ENCODE results near the gene KRTAP5-4. TPM values are rescaled to one million over a fixed set of nuclear protein-coding genes. Genes with fewer than 3 reads are reported as not detected.
A peak's percentile ranks its signal among the peaks of the same experiment; 100 is the strongest.
"Not testable (repeated sequence)": the region's sequence is repeated elsewhere in the genome, so short reads cannot be mapped to it uniquely, and the experiment has no call there.

Gene KRTAP5-4
- total RNA-seq, 8 experiments from 2014 or later = 0.25 to 0.41 (median 0.33) TPM; not detected in 5

DNA sequence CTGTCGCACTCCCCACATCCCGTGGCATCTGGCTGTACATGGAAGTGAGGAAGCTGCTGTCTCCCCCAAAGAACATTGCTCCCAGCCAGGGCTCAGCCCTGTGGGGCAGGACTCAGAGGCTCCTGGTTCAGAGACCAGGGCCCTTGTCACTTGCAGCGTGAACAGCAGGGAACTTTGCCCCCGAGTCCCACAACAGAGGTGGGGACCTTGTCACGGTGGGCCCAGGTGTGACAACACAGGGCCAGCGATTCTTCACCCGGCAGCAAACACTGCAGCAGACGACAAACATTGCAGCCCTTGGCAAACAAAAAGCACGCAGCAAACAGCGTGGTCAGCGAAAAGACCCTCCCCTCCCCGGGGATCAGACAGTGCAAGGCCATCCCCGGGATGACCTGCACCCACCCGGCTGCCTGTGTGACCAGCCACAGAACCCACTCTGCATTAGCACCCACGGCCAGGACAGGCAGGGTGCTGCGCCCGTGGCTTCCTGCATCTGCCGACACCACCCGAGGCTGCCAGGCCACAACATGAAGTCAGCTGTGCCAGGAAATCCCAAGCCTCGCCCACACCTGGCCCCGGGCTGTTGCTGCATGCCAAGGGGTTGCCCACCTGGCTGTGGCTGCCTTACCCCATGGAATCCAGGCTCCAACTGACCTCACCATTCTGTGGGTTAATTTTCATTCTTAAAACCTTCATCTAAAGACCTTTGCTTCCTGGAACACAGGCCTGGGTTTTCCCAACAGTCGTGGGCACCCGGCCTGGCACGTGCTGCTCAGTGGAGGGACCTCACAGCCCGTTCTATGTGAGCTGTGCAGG lies 39.7 kb upstream of the KRTAP5-4 start:
- H3K4me1 ChIP-seq (replicated peaks in 1 of 2); H3K27ac ChIP-seq; H3K4me3 ChIP-seq: not testable (repeated sequence)
- peak in 1 of 8 experiments; percentile 62 for ATAC-seq (replicated peaks in 6 of 8)
- in situ Hi-C loops (cut with MboI; ENCODE audit: low pct_unique_long_range_greater_than_20kb in 2 of 9, low sequenced_read_pairs in 9 of 9, unreplicated experiment in 9 of 9) = loop anchor here in 4 of 9 experiments (25.0 kb wide), 2 partner anchors 176 to 501 kb away; partner anchors contain the start of genes INS (in 3 of the 4), TH (in 3 of the 4), SYT8 (in 1 of the 4) and TNNI2 (in 1 of the 4)
- no CpG with 5 or more reads among the region's 25 CpGs for WGBS, 10 experiments

DNA sequence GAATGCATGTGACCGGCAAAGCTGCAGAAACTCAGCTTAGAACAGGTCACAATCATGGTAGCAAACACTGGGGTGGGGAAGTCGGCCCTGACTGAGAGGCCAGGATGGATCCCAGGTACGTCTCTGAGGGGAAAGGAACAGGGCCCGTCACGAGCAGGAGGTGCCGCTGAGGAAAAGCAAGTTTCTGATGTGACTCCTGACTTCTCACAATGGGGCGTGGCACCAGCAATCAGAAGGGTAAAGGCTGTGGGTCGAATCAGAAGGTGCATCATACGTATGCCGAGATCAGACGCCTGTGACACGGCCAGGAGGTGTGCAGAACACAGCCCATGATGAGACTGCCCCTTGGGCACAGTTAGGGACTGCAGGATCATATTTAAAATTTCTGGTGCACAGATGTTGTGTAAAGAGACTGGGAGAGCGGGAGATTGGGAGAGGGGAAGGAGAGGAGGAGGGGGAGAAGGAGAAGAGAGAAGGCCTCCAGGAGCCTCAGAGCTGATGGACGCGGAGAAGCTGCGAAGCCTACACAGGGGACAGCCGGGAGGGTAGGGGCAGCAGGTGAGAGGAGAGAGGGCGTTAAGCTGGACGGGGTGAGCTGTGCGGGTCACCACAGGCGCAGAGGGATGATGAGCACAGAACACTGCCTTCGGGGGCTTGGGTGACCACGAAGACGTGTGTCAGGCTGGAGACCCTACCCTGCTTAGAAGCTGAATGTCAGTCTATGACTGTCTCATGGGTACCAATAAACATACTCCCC lies 38.4 kb upstream of the KRTAP5-4 start:
- in situ Hi-C loops (cut with MboI; ENCODE audit: low pct_unique_long_range_greater_than_20kb in 2 of 9, low sequenced_read_pairs in 9 of 9, unreplicated experiment in 9 of 9) = loop anchor here in 4 of 9 experiments (25.0 kb wide), 2 partner anchors 177 to 502 kb away; partner anchors contain the start of genes INS (in 3 of the 4), TH (in 3 of the 4), SYT8 (in 1 of the 4) and TNNI2 (in 1 of the 4)
- 61 to 83% (median 67%) methylated on average over 1 to 11 of the region's 24 CpGs; no CpG with 5 or more reads in 7 of the 10 experiments for WGBS, 10 experiments
- no peak overlapping the region for H3K4me3 ChIP-seq
- H3K27ac ChIP-seq = no peak overlapping the region
- ATAC-seq (replicated peaks in 6 of 8) = peak in 1 of 8 experiments; percentile 12
- H3K4me1 ChIP-seq (replicated peaks in 1 of 2) = no peaks in the 10 kb centered on the region

DNA sequence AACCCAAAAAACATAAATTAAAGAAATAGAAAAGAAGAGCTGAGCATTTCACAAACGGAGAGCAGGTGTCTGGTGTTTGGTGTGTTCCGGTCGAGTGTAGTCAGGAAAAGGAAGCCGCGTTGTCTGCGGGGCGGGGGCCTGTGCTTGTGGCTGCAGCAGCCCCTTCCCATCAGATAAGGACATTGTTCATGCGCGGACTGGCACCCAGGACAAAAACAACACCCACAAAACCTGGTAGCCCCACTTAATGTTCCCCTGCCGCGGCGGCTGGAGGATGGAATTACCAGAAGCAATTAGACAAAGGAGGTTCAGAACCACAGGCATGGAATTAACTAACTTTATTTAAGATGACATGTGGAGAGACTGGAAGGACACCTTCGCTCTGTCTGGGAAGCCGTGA lies 37.6 kb upstream of the KRTAP5-4 start:
- ATAC-seq (replicated peaks in 6 of 8) = no peak
- Histone ChIP-seq H3K27ac (no peak overlapping the region), H3K4me1 (replicated peaks in 1 of 2) (no peaks in the 10 kb centered on the region), H3K4me3 (no peak overlapping the region)
- in situ Hi-C loops (cut with MboI; ENCODE audit: low pct_unique_long_range_greater_than_20kb in 2 of 9, low sequenced_read_pairs in 9 of 9, unreplicated experiment in 9 of 9) = loop anchor here in 5 of 9 experiments (10.0 to 25.0 kb wide), 3 partner anchors 178 to 503 kb away; partner anchors contain the start of genes INS (in 3 of the 5), TH (in 3 of the 5), SYT8 (in 1 of the 5) and TNNI2 (in 1 of the 5)
- 60 to 100% (median 87%) methylated on average over 2 to 14 of the region's 14 CpGs; no CpG with 5 or more reads in 4 of the 10 experiments for WGBS, 10 experiments

DNA sequence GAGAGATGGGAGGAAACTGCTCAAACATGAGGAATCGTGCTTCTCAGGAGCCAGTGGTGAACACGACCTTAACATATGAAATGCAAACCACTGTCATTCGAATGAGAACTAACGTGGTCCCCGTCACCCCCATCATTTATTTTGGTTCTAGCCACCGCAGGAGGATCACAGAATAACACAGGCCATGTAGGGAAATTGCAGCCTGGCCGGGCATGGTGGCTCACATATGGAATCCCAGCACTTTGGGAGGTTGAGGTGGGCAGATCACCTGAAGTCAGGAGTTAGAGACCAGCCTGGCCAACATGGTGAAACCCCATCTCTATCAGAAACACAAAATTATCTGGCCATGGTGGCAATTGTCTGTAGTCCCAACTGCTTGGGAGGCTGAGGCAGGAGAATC lies 34.7 kb upstream of the KRTAP5-4 start:
- Histone ChIP-seq H3K4me1 (replicated peaks in 1 of 2) (peaks cover 0 to 5% of the 10 kb centered on the region in 2 donors), H3K27ac (no peak overlapping the region), H3K4me3 (no peak overlapping the region)
- ATAC-seq (replicated peaks in 6 of 8) = no peak
- WGBS, 10 experiments = 26 to 58% (median 51%) methylated on average over 3 to 6 of the region's 7 CpGs; no CpG with 5 or more reads in 5 of the 10 experiments
- in situ Hi-C loops (cut with MboI; ENCODE audit: low pct_unique_long_range_greater_than_20kb in 2 of 9, low sequenced_read_pairs in 9 of 9, unreplicated experiment in 9 of 9) = loop anchor here in 5 of 9 experiments (10.0 to 25.0 kb wide), 3 partner anchors 181 to 506 kb away; partner anchors contain the start of genes INS (in 3 of the 5), TH (in 3 of the 5), SYT8 (in 1 of the 5) and TNNI2 (in 1 of the 5)

DNA sequence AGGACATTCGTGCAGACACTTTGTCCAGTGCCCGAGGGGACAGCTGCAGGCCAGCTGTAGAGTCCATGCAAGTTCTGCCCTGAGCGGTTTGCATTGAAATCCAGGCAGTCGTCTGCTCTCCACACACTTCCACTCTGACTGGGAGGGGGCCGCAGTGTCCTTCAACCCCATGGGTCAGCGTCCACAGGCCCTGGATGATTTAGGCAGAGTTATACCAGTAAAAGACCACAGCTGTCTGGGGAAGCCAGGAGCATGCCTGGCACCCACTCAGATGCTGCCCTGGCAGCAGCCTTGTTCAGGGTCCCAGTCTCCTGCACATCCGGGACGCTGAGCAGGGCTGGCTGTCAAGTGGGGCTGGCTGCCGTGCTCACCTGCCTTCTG lies 34.1 kb upstream of the KRTAP5-4 start:
- Histone ChIP-seq H3K27ac (no peak overlapping the region), H3K4me3 (no peak overlapping the region), H3K4me1 (replicated peaks in 1 of 2) (peaks cover 0 to 5% of the 10 kb centered on the region in 2 donors)
- 20 to 75% (median 60%) methylated on average over 1 to 4 of the region's 9 CpGs; no CpG with 5 or more reads in 4 of the 10 experiments for WGBS, 10 experiments
- no peak for ATAC-seq (replicated peaks in 6 of 8)
- in situ Hi-C loops (cut with MboI; ENCODE audit: low pct_unique_long_range_greater_than_20kb in 2 of 9, low sequenced_read_pairs in 9 of 9, unreplicated experiment in 9 of 9) = loop anchor here in 5 of 9 experiments (10.0 to 25.0 kb wide), 3 partner anchors 181 to 506 kb away; partner anchors contain the start of genes INS (in 3 of the 5), TH (in 3 of the 5), SYT8 (in 1 of the 5) and TNNI2 (in 1 of the 5)

DNA sequence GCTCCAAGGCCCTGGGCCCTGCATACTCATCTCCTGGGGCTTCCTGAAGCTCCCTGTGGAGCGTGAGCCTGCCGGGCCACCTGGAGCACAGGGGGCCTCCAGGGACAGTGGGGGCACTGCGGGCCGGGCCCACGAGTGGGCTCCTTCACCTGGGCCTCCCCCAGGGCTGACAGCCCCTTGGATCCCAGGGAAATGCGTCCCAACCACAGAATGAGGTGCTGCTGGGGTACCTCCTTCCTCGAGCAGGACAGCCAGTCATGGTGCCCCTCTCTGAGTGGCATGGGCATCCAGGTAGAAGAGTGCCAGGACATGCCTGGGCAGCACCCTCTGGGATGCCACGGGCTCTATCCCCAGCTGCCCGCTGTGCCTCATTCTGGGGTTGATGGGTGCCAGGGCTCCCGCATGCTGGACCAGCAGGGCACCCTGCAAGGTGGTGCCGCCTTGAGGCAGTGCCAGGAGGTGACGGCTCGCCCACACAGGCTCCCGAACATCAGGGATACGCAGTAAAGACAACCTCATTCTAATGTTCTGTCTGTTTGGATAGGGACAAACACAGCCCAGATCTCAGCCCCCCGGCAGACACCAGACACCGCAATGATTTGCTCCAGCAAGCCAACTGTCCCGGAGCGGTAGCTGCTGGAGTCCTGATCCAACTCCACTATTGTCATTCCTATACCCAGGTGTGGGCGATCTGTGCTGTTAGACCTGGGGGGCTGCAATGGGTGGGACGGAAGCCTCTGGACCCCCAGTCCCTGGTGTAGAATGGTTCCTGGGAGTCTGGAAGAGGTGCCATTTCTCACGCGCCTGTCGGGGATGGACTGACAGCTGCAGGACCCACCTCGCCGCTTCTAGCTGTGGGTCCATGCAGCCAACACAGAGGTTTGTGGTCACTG lies 33.5 kb upstream of the KRTAP5-4 start:
- 70 to 100% (median 92%) methylated on average over 2 to 7 of the region's 26 CpGs; no CpG with 5 or more reads in 5 of the 10 experiments for WGBS, 10 experiments
- in situ Hi-C loops (cut with MboI; ENCODE audit: low pct_unique_long_range_greater_than_20kb in 2 of 9, low sequenced_read_pairs in 9 of 9, unreplicated experiment in 9 of 9) = loop anchor here in 5 of 9 experiments (10.0 to 25.0 kb wide), 3 partner anchors 182 to 507 kb away; partner anchors contain the start of genes INS (in 3 of the 5), TH (in 3 of the 5), SYT8 (in 1 of the 5) and TNNI2 (in 1 of the 5)

DNA sequence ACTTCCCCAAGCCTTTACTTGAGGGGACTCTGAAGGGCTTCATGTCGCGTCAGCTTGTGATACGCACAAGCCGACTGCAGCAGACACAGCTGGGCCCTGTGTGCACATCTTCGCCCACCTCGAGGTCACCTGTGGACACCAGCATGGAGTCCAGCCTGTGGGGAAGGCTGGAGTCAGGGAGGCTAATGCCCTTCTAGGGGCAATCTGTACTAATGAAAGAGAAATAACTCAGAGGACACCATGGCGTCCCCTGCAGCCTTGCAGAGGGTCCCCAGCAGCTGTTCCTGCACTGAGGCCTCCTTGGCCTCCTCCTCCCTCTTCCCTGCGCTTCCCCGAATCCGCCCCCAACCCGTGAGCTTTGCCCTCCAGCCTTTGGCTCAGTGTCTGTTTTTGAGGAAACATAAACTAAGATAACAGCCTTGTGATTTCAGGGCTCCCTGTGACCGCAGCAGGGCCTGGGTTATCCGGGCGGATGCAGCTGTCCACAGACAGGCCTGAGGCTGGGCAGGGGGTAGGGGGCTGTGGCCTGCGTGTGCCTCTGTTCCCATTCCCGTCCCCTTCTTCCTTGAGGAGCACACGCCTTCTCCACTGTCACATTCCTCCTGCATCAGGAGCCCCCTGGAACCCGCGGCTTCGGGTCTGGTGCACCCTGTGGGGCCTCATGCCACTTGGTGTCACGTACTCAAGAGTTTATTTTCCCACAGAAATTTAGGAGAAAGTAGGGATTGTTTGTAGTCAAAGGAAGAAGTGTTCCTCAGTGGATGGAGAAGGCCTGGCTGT lies 32.6 kb upstream of the KRTAP5-4 start:
- 70 to 79% methylated on average over 2 to 8 of the region's 21 CpGs; no CpG with 5 or more reads in 8 of the 10 experiments for WGBS, 10 experiments
- in situ Hi-C loops (cut with MboI; ENCODE audit: low pct_unique_long_range_greater_than_20kb in 2 of 9, low sequenced_read_pairs in 9 of 9, unreplicated experiment in 9 of 9) = loop anchor here in 5 of 9 experiments (10.0 to 25.0 kb wide), 3 partner anchors 183 to 508 kb away; partner anchors contain the start of genes INS (in 3 of the 5), TH (in 3 of the 5), SYT8 (in 1 of the 5) and TNNI2 (in 1 of the 5)
- no peak overlapping the region for H3K4me3 ChIP-seq
- no peak for ATAC-seq (replicated peaks in 6 of 8)
- peaks cover 0 to 5% of the 10 kb centered on the region in 2 donors for H3K4me1 ChIP-seq (replicated peaks in 1 of 2)
- no peak overlapping the region for H3K27ac ChIP-seq

More for the DNA sequence above, 33.5 kb upstream of the KRTAP5-4 start:
- Histone ChIP-seq H3K4me1 (replicated peaks in 1 of 2) (peaks cover 0 to 5% of the 10 kb centered on the region in 2 donors), H3K4me3 (no peak overlapping the region), H3K27ac (no peak overlapping the region)
- no peak for ATAC-seq (replicated peaks in 6 of 8)

DNA sequence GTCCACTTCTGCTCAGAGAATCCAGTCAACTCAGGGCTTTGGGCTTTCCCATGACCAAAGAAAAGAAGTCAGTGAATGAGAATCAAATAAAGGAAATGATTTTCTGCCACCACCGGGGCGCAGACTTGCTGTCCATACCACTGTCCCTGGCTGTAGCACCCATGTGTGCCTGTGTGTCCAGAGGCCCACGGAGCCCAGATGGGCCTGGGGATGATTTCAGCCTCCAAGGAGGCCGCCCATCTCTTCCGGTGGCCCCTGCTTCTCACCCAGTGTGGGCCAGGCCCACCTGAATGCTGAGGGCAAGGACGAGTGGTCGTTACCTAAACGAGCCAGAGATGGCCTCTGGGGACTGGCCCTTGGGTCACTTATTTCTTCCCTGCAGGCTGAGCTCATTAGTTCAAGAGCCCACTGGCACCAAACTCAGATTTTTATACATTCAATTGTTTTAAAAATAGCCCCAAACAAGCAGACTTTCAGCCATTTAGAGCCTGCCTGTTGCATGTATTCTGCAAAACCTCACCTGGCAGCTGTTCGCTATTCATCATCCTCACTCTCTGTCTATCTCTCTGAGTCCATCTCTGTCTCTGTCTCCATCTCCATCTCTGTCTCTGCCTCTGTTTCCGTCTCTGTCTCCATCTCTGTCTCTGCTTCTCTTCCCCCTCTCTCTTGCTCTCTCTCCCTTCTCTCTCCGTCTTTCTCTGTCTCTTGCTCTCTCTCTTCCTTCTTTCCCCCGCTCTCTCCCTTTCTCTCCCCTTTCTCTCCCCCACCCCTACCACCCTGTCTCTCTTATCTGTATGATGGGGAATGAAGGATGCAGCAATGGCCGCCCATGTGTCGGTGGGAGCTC lies 31.8 kb upstream of the KRTAP5-4 start:
- WGBS, 10 experiments = 61 to 100% (median 85%) methylated on average over 2 to 7 of the region's 14 CpGs; no CpG with 5 or more reads in 2 of the 10 experiments
- H3K4me1 ChIP-seq (replicated peaks in 1 of 2) = peaks cover 7 to 10% of the 10 kb centered on the region in 2 donors
- ATAC-seq (replicated peaks in 6 of 8) = peak in 1 of 8 experiments; percentile 6
- H3K4me3 ChIP-seq = no peak overlapping the region
- no peak overlapping the region for H3K27ac ChIP-seq
- in situ Hi-C loops (cut with MboI; ENCODE audit: low pct_unique_long_range_greater_than_20kb in 2 of 9, low sequenced_read_pairs in 9 of 9, unreplicated experiment in 9 of 9) = loop anchor here in 5 of 9 experiments (10.0 to 25.0 kb wide), 3 partner anchors 184 to 509 kb away; partner anchors contain the start of genes INS (in 3 of the 5), TH (in 3 of the 5), SYT8 (in 1 of the 5) and TNNI2 (in 1 of the 5)

DNA sequence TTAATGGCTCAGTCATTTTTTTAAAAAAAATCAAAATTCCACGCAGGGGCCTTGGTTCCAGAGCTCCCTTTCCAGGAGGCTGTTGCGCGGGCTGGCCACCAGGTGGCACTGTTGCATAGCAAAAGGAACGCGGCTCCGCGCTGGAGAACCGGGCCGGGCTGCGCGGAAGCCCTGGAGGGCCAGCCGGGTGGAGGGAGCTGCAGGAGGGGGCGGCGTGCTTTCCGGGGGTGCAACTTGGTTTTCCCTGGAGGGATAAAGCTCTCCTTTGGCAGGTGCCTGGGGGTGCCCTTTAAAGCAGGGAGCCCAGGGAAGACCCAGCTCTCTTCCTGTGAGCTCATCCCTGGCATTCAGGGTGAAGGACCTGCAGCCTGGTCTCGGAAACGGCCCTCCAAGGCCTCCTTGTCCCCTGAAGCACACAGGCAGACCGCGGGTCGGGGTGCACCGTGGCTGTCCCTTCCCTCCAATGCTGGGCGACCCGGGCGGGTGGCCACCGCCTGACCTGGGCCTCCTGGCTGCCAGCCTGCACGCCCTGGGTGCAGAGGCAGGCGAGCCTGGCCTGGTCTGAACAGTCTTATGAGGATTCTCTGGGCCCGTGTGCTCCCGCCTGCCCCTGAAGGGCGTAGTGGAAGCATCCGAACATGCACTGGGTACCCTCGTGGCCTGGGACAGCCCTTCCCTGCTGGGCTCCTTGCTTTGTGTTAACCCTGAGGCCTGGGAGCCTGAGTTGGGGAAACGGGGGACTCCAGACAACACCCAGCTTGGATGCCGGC lies 31.0 kb upstream of the KRTAP5-4 start:
- 0 to 100% (median 47%) methylated on average over 1 to 12 of the region's 34 CpGs; no CpG with 5 or more reads in 5 of the 10 experiments for WGBS, 10 experiments
- Histone ChIP-seq H3K4me1 (replicated peaks in 1 of 2) (peaks cover 13 to 18% of the 10 kb centered on the region in 2 donors), H3K27ac (no peak overlapping the region), H3K4me3 (no peak overlapping the region)
- in situ Hi-C loops (cut with MboI; ENCODE audit: low pct_unique_long_range_greater_than_20kb in 2 of 9, low sequenced_read_pairs in 9 of 9, unreplicated experiment in 9 of 9) = loop anchor here in 5 of 9 experiments (10.0 to 25.0 kb wide), 3 partner anchors 184 to 509 kb away; partner anchors contain the start of genes INS (in 3 of the 5), TH (in 3 of the 5), SYT8 (in 1 of the 5) and TNNI2 (in 1 of the 5)
- ATAC-seq (replicated peaks in 6 of 8) = peak; percentile 74 to 98 (median 84)

Data from motor neuron (in vitro differentiated cells).